WTC11 (cell line): ENCODE measurements around the gene LARP4B. TPM values are rescaled to one million over a fixed set of nuclear protein-coding genes. Genes with fewer than 3 reads are reported as not detected.

ENCODE experiments used
- ATAC-seq: fragments of 200-7000 bp; cut with Tn5 transposase; 2 replicates; pipeline ENCODE4 v1.10.0; 2021; ENCODE audit warnings: mild to moderate bottlenecking, moderate library complexity
- CTCF ChIA-PET: fragments of 300-600 bp; sonication (Branson Sonifier 250); formaldehyde crosslinking; loops from one replicate; lab custom pipeline; 2021; ENCODE audit warnings: antibody characterized with exemption; lab: Charles Lee
- POLR2A ChIA-PET: fragments of 350-600 bp; sonication (Branson Sonifier 250); formaldehyde crosslinking; loops from one replicate; lab custom pipeline; 2021; ENCODE audit warnings: antibody characterized with exemption; lab: Charles Lee
- DNase-seq: peaks from one replicate; pipeline ENCODE4 v3.0.0; 2021; ENCODE audit warnings: low spot score
- H3K27ac Mint-ChIP-seq: 2 replicates; pipeline ENCODE4 v1.8.0; 2021; ENCODE audit warnings: mixed read lengths
- H3K27me3 Mint-ChIP-seq: 2 replicates; pipeline ENCODE4 v1.8.0; 2021; ENCODE audit warnings: low read depth, mild to moderate bottlenecking, moderate library complexity, mixed read lengths
- H3K36me3 Mint-ChIP-seq: 2 replicates; pipeline ENCODE4 v1.8.0; 2021; ENCODE audit warnings: mixed read lengths
- H3K4me1 Mint-ChIP-seq: 2 replicates; pipeline ENCODE4 v1.8.0; 2022; ENCODE audit warnings: mixed read lengths
- H3K4me3 Mint-ChIP-seq: 2 replicates; pipeline ENCODE4 v1.8.0; 2021; ENCODE audit warnings: mild to moderate bottlenecking, moderate library complexity, mixed read lengths
- H3K9me3 Mint-ChIP-seq: 2 replicates; pipeline ENCODE4 v1.8.0; 2021; ENCODE audit warnings: mixed read lengths
- CTCF ChIP-seq: fragments of 200-600 bp; IDR thresholded peaks from 2 replicates; pipeline ENCODE4 v1.8.0; 2022; ENCODE audit warnings: antibody characterized with exemption
- ELF4 ChIP-seq: sonication (generic); formaldehyde crosslinking; IDR thresholded peaks from 2 replicates; pipeline ENCODE4 v1.8.1; 2022; ENCODE audit warnings: low read depth, mild to moderate bottlenecking, moderate library complexity, missing genetic modification reagents
- ESRRA ChIP-seq: sonication (generic); formaldehyde crosslinking; IDR thresholded peaks from 2 replicates; pipeline ENCODE4 v1.8.1; 2022; ENCODE audit warnings: mild to moderate bottlenecking, missing genetic modification reagents, borderline replicate concordance
- GABPB1 ChIP-seq: sonication (generic); formaldehyde crosslinking; IDR thresholded peaks from 2 replicates; pipeline ENCODE4 v1.8.1; 2023; ENCODE audit warnings: mild to moderate bottlenecking, missing genetic modification reagents
- KAT7 ChIP-seq: sonication (generic); formaldehyde crosslinking; IDR thresholded peaks from 2 replicates; pipeline ENCODE4 v1.8.1; 2023; ENCODE audit warnings: missing genetic modification reagents, mild to moderate bottlenecking, borderline replicate concordance
- SMAD4 ChIP-seq: sonication (generic); formaldehyde crosslinking; IDR thresholded peaks from 2 replicates; pipeline ENCODE4 v1.8.0; 2022; ENCODE audit warnings: mild to moderate bottlenecking, missing genetic modification reagents
- SOX15 ChIP-seq: fragments of 250-450 bp; sonication (Bioruptor Pico); IDR thresholded peaks from 2 replicates; pipeline ENCODE4 v1.9.0; 2021; ENCODE audit warnings: mild to moderate bottlenecking
- TCF7 ChIP-seq: sonication (generic); formaldehyde crosslinking; IDR thresholded peaks from 2 replicates; pipeline ENCODE4 v1.8.0; 2022; ENCODE audit warnings: mild to moderate bottlenecking, low read depth, missing genetic modification reagents, moderate library complexity
- ZBTB21 ChIP-seq: sonication (generic); formaldehyde crosslinking; IDR thresholded peaks from 2 replicates; pipeline ENCODE4 v1.8.1; 2023; ENCODE audit warnings: mild to moderate bottlenecking, missing genetic modification reagents, borderline replicate concordance
- ZNF138 ChIP-seq: sonication (generic); formaldehyde crosslinking; conservative IDR thresholded peaks from 2 replicates; pipeline ENCODE4 v1.8.1; 2022; ENCODE audit warnings: mild to moderate bottlenecking, moderate library complexity, missing genetic modification reagents
- ZNF396 ChIP-seq: fragments of 250-450 bp; sonication (Bioruptor Pico); IDR thresholded peaks from 2 replicates; pipeline ENCODE4 v1.8.0; 2021; ENCODE audit warnings: mild to moderate bottlenecking, moderate library complexity, borderline replicate concordance
- ZNF416 ChIP-seq: fragments of 250-450 bp; sonication (Bioruptor Pico); IDR thresholded peaks from 2 replicates; pipeline ENCODE4 v1.9.0; 2021; ENCODE audit warnings: mild to moderate bottlenecking, inconsistent platforms
- ZNF423 ChIP-seq: fragments of 250-450 bp; sonication (Bioruptor Pico); IDR thresholded peaks from 2 replicates; pipeline ENCODE4 v2.1.2; 2022; ENCODE audit warnings: mild to moderate bottlenecking, moderate library complexity
- ZNF425 ChIP-seq: fragments of 250-450 bp; sonication (Bioruptor Pico); conservative IDR thresholded peaks from 2 replicates; pipeline ENCODE4 v1.9.0; 2021; ENCODE audit warnings: mild to moderate bottlenecking
- ZNF671 ChIP-seq: fragments of 250-450 bp; sonication (Bioruptor Pico); IDR thresholded peaks from 2 replicates; pipeline ENCODE4 v1.8.0; 2021; ENCODE audit warnings: mild to moderate bottlenecking
- total RNA-seq: library from RNA; stranded (reverse); gene quantifications from 3 replicates; pipeline ENCODE4 v1.2.3, GENCODE V29; 2021
- TF ChIP-seq, protein P1 (sequence below): sonication (generic); formaldehyde crosslinking; IDR thresholded peaks from 2 replicates; pipeline ENCODE4 v1.8.0; 2022; ENCODE audit warnings: mild to moderate bottlenecking, missing genetic modification reagents
- TF ChIP-seq, protein P2 (sequence below): sonication (generic); formaldehyde crosslinking; IDR thresholded peaks from 2 replicates; pipeline ENCODE4 v1.8.0; 2023; ENCODE audit warnings: missing genetic modification reagents, mild to moderate bottlenecking, borderline replicate concordance

Gene LARP4B
- total RNA-seq, 1 experiment from 2014 or later = 87.1 TPM

DNA sequence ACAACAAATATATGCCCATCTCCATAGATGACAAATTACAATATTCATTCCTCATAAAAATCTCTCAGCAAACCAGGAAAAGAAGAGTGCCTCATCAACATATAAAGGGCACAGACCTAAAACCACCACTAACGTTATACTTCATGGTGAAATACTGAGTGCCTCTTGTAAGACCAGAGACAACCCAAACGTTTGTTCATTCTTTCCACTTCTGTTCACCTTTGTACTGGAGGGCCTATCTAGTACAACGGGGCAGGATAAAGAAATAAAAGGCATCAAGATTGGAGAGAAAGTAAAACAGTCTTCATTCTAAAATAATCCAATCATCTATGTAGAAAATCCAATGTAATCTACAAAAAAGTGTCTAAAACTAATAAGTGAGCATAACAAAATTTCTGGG lies 79.1 kb downstream of the LARP4B start (continued):
- TF ChIP-seq CTCF (no peak), SOX15 (CRISPR knock-in tag) (no peak), GABPB1 (CRISPR knock-in tag) (no peak), ZNF425 (CRISPR knock-in tag) (no peak), ZNF671 (CRISPR knock-in tag) (no peak), KAT7 (CRISPR knock-in tag) (no peak)

DNA sequence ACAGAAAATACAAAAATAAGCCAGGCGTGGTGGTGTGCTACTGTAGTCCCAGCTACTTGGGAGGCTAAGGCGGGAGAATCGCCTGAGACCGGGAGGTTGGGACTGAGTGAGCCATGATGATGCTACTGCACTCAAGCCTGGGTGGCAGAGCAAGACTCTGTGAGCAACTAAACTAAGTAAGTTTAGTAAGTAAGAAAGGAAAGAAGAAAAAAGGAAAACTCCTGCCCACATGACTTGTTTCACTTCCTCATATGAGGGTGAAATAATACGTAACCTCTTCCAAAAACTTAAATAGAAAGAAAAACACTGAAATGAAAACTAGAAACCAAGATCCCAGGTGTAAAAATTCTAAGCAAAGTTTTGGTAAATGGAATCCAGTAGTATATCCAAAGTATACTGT lies 79.6 kb downstream of the LARP4B start:
- CTCF ChIA-PET = no interaction called here
- H3K4me3 Mint-ChIP-seq = no peak overlapping the region
- POLR2A ChIA-PET = no interaction called here
- no peak overlapping the region for H3K27ac Mint-ChIP-seq
- TF ChIP-seq, protein P1, sequence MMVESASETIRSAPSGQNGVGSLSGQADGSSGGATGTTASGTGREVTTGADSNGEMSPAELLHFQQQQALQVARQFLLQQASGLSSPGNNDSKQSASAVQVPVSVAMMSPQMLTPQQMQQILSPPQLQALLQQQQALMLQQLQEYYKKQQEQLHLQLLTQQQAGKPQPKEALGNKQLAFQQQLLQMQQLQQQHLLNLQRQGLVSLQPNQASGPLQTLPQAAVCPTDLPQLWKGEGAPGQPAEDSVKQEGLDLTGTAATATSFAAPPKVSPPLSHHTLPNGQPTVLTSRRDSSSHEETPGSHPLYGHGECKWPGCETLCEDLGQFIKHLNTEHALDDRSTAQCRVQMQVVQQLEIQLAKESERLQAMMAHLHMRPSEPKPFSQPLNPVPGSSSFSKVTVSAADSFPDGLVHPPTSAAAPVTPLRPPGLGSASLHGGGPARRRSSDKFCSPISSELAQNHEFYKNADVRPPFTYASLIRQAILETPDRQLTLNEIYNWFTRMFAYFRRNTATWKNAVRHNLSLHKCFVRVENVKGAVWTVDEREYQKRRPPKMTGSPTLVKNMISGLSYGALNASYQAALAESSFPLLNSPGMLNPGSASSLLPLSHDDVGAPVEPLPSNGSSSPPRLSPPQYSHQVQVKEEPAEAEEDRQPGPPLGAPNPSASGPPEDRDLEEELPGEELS (CRISPR knock-in tag) = no peak
- TF ChIP-seq, protein P2, sequence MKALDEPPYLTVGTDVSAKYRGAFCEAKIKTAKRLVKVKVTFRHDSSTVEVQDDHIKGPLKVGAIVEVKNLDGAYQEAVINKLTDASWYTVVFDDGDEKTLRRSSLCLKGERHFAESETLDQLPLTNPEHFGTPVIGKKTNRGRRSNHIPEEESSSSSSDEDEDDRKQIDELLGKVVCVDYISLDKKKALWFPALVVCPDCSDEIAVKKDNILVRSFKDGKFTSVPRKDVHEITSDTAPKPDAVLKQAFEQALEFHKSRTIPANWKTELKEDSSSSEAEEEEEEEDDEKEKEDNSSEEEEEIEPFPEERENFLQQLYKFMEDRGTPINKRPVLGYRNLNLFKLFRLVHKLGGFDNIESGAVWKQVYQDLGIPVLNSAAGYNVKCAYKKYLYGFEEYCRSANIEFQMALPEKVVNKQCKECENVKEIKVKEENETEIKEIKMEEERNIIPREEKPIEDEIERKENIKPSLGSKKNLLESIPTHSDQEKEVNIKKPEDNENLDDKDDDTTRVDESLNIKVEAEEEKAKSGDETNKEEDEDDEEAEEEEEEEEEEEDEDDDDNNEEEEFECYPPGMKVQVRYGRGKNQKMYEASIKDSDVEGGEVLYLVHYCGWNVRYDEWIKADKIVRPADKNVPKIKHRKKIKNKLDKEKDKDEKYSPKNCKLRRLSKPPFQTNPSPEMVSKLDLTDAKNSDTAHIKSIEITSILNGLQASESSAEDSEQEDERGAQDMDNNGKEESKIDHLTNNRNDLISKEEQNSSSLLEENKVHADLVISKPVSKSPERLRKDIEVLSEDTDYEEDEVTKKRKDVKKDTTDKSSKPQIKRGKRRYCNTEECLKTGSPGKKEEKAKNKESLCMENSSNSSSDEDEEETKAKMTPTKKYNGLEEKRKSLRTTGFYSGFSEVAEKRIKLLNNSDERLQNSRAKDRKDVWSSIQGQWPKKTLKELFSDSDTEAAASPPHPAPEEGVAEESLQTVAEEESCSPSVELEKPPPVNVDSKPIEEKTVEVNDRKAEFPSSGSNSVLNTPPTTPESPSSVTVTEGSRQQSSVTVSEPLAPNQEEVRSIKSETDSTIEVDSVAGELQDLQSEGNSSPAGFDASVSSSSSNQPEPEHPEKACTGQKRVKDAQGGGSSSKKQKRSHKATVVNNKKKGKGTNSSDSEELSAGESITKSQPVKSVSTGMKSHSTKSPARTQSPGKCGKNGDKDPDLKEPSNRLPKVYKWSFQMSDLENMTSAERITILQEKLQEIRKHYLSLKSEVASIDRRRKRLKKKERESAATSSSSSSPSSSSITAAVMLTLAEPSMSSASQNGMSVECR (CRISPR knock-in tag) = no peak
- H3K4me1 Mint-ChIP-seq = peaks cover 9% of the 10 kb centered on the region
- peaks cover 2% of the 10 kb centered on the region; the same call in 1 of the 2 replicates for H3K27me3 Mint-ChIP-seq
- peaks cover 32% of the 10 kb centered on the region for H3K9me3 Mint-ChIP-seq
- ATAC-seq = no peak
- H3K36me3 Mint-ChIP-seq = peaks cover 53% of the 10 kb centered on the region
- DNase-seq = no peak

GRCh38 chr10:850093-850492 lies 81.4 kb downstream of the LARP4B start:
- H3K36me3 Mint-ChIP-seq = peaks cover 52% of the 10 kb centered on the region
- ATAC-seq (no peak), DNase-seq (no peak)
- no peak overlapping the region for H3K4me3 Mint-ChIP-seq
- POLR2A ChIA-PET = no interaction called here
- no peak for TF ChIP-seq CTCF
- no peak for TF ChIP-seq ZNF396 (CRISPR knock-in tag)
- TF ChIP-seq SMAD4 (CRISPR knock-in tag) = no peak
- TF ChIP-seq ESRRA (CRISPR knock-in tag) = no peak
- no peak for TF ChIP-seq ELF4 (CRISPR knock-in tag)
- no peak for TF ChIP-seq ZNF423 (CRISPR knock-in tag)
- TF ChIP-seq ZNF416 = no peak
- no peak for TF ChIP-seq TCF7 (CRISPR knock-in tag)
- no peak for TF ChIP-seq ZBTB21 (CRISPR knock-in tag)
- TF ChIP-seq ZNF138 (CRISPR knock-in tag) = no peak
- H3K27me3 Mint-ChIP-seq = peaks cover 2% of the 10 kb centered on the region; the same call in 1 of the 2 replicates
- H3K9me3 Mint-ChIP-seq = peaks cover 32% of the 10 kb centered on the region
- H3K4me1 Mint-ChIP-seq = no peaks in the 10 kb centered on the region
- no peak overlapping the region for H3K27ac Mint-ChIP-seq
- CTCF ChIA-PET = no interaction called here
